B cell (primary cell): ENCODE measurements around the gene EMC6.

Source experiments
- EZH2 ChIP-seq: IDR thresholded peaks from 2 replicates; pipeline ENCODE4 v1.6.1; 2012; ENCODE audit warnings: borderline replicate concordance, low read depth, mild to moderate bottlenecking, moderate library complexity, low read length; ENCODE audit not compliant: insufficient read depth, poor library complexity, severe bottlenecking
- TF ChIP-seq, protein P1 (sequence below): fragments of 200-600 bp; IDR thresholded peaks from one replicate; pipeline ENCODE4 v1.8.0; 2022; ENCODE audit warnings: antibody characterized with exemption, mild to moderate bottlenecking

- TF ChIP-seq, protein P1, sequence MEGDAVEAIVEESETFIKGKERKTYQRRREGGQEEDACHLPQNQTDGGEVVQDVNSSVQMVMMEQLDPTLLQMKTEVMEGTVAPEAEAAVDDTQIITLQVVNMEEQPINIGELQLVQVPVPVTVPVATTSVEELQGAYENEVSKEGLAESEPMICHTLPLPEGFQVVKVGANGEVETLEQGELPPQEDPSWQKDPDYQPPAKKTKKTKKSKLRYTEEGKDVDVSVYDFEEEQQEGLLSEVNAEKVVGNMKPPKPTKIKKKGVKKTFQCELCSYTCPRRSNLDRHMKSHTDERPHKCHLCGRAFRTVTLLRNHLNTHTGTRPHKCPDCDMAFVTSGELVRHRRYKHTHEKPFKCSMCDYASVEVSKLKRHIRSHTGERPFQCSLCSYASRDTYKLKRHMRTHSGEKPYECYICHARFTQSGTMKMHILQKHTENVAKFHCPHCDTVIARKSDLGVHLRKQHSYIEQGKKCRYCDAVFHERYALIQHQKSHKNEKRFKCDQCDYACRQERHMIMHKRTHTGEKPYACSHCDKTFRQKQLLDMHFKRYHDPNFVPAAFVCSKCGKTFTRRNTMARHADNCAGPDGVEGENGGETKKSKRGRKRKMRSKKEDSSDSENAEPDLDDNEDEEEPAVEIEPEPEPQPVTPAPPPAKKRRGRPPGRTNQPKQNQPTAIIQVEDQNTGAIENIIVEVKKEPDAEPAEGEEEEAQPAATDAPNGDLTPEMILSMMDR, result no peak
- no peak for TF ChIP-seq EZH2
Measured at GRCh38 chr17:3669085-3669347, 404 bp downstream of the EMC6 start.
